GM23338 (cell line): ENCODE results near the gene ZCCHC10. TPM values are rescaled to one million over a fixed set of nuclear protein-coding genes. Genes with fewer than 3 reads are reported as not detected.

Experiments used
- ATAC-seq: fragments of 200-7000 bp; cut with Tn5 transposase; 3 replicates; pipeline ENCODE4 v1.9.1; 2020
- DNase-seq: peaks from one replicate; pipeline ENCODE4 v3.0.0-alpha.2; 2015; ENCODE audit warnings: low spot score
- H2AFZ ChIP-seq: fragments of 200-600 bp; sonication (generic); 2 replicates; pipeline ENCODE4 v1.8.0; 2016; ENCODE audit warnings: antibody characterized with exemption, mild to moderate bottlenecking, moderate library complexity
- H3F3A ChIP-seq: fragments of 200-600 bp; sonication (generic); replicated peaks from 2 replicates; pipeline ENCODE4 v1.8.0; 2017; ENCODE audit warnings: antibody characterized with exemption, mixed run types, low read depth
- H3K27ac ChIP-seq: fragments of 200-600 bp; sonication (generic); 2 replicates; pipeline ENCODE4 v1.6.1; 2016; ENCODE audit warnings: low read depth
- H3K27me3 ChIP-seq: fragments of 200-600 bp; sonication (generic); 2 replicates; pipeline ENCODE4 v1.8.0; 2016; ENCODE audit warnings: mild to moderate bottlenecking, mixed run types, moderate library complexity; ENCODE audit not compliant: insufficient read depth
- H3K36me3 ChIP-seq: fragments of 200-600 bp; sonication (generic); 2 replicates; pipeline ENCODE4 v1.8.0; 2016; ENCODE audit warnings: mild to moderate bottlenecking; ENCODE audit not compliant: insufficient read depth
- H3K4me1 ChIP-seq: fragments of 200-600 bp; sonication (generic); 2 replicates; pipeline ENCODE4 v1.8.0; 2016; ENCODE audit warnings: mild to moderate bottlenecking, moderate library complexity; ENCODE audit not compliant: insufficient read depth
- H3K4me2 ChIP-seq: fragments of 200-600 bp; sonication (generic); 2 replicates; pipeline ENCODE4 v1.7.1; 2017; ENCODE audit warnings: mixed run types
- H3K4me3 ChIP-seq: fragments of 200-600 bp; sonication (generic); 2 replicates; pipeline ENCODE4 v1.6.1; 2016; ENCODE audit warnings: mixed run types
- H3K79me2 ChIP-seq: fragments of 200-600 bp; sonication (generic); replicated peaks from 2 replicates; pipeline ENCODE4 v1.8.0; 2017; ENCODE audit warnings: mild to moderate bottlenecking; ENCODE audit not compliant: insufficient read depth
- H3K9me2 ChIP-seq: fragments of 200-600 bp; sonication (generic); 2 replicates; pipeline ENCODE4 v1.8.0; 2017; ENCODE audit not compliant: insufficient read depth
- H4K20me1 ChIP-seq: fragments of 200-600 bp; sonication (generic); replicated peaks from 2 replicates; pipeline ENCODE4 v1.8.0; 2017; ENCODE audit warnings: mild to moderate bottlenecking; ENCODE audit not compliant: insufficient read depth
- H3K27ac Mint-ChIP-seq: 2 replicates; pipeline ENCODE4 v1.8.0; 2020; ENCODE audit warnings: inconsistent platforms, mild to moderate bottlenecking, moderate library complexity, mixed read lengths
- H3K27me3 Mint-ChIP-seq: 3 replicates; pipeline ENCODE4 v1.8.0; 2022; ENCODE audit warnings: low read depth, mild to moderate bottlenecking, moderate library complexity, mixed read lengths, inconsistent platforms; ENCODE audit not compliant: insufficient read depth, poor library complexity
- H3K36me3 Mint-ChIP-seq: 3 replicates; pipeline ENCODE4 v1.8.0; 2021; ENCODE audit warnings: low read depth, mild to moderate bottlenecking, inconsistent platforms, moderate library complexity, mixed read lengths
- H3K4me1 Mint-ChIP-seq: 3 replicates; pipeline ENCODE4 v1.8.0; 2020; ENCODE audit warnings: mild to moderate bottlenecking, inconsistent platforms, mixed read lengths
- H3K4me3 Mint-ChIP-seq: 3 replicates; pipeline ENCODE4 v1.8.0; 2021; ENCODE audit warnings: moderate library complexity, mild to moderate bottlenecking, inconsistent platforms, mixed read lengths
- H3K9me3 Mint-ChIP-seq: 3 replicates; pipeline ENCODE4 v1.8.0; 2020; ENCODE audit warnings: moderate library complexity, mild to moderate bottlenecking, inconsistent platforms, mixed read lengths
- CREB1 ChIP-seq: fragments of 250-450 bp; sonication (Bioruptor Pico); IDR thresholded peaks from 2 replicates; pipeline ENCODE4 v1.5.0; 2020; ENCODE audit warnings: low read depth, mild to moderate bottlenecking, moderate library complexity
- CTCF ChIP-seq, 2 experiments: fragments of 200-600 bp in 1 of 2; sonication (generic) in 1 of 2; conservative IDR thresholded peaks; 2 replicates each; pipeline versions ENCODE4 v1.5.1 to v1.6.1; 2016 to 2017; ENCODE audit warnings: antibody characterized with exemption in 2 of 2, low read depth in 2 of 2, mild to moderate bottlenecking in 2 of 2, moderate library complexity in 1 of 2
- EZH2 ChIP-seq: fragments of 200-600 bp; sonication (generic); IDR thresholded peaks from one replicate; pipeline ENCODE4 v1.8.0; 2017; ENCODE audit warnings: antibody characterized with exemption, mild to moderate bottlenecking, low read depth; ENCODE audit not compliant: unreplicated experiment
- EZH2phosphoT487 ChIP-seq: fragments of 200-600 bp; sonication (generic); IDR thresholded peaks from one replicate; pipeline ENCODE4 v1.8.1; 2018; ENCODE audit warnings: antibody characterized with exemption; ENCODE audit not compliant: unreplicated experiment
- JUNB ChIP-seq: IDR thresholded peaks from one replicate; pipeline ENCODE4 v1.6.1; 2016; ENCODE audit warnings: antibody characterized with exemption; ENCODE audit not compliant: unreplicated experiment
- NANOG ChIP-seq: IDR thresholded peaks from 2 replicates; pipeline ENCODE4 v1.6.1; 2016; ENCODE audit warnings: antibody characterized with exemption, borderline replicate concordance
- POLR2AphosphoS5 ChIP-seq: IDR thresholded peaks from 2 replicates; pipeline ENCODE4 v1.6.1; 2016; ENCODE audit warnings: antibody characterized with exemption, low read depth
- STAT1 ChIP-seq: IDR thresholded peaks from one replicate; pipeline ENCODE4 v1.6.1; 2016; ENCODE audit warnings: antibody characterized with exemption; ENCODE audit not compliant: unreplicated experiment
- ZNF114 ChIP-seq: fragments of 250-450 bp; sonication (Bioruptor Pico); IDR thresholded peaks from 2 replicates; pipeline ENCODE4 v1.5.0; 2020; ENCODE audit warnings: mild to moderate bottlenecking, moderate library complexity
- ZNF331 ChIP-seq: fragments of 250-450 bp; sonication (Bioruptor Pico); IDR thresholded peaks from 2 replicates; pipeline ENCODE4 v1.5.0; 2020; ENCODE audit warnings: low read depth, mild to moderate bottlenecking, moderate library complexity
- ZNF462 ChIP-seq: fragments of 250-450 bp; sonication (Bioruptor Pico); IDR thresholded peaks from 2 replicates; pipeline ENCODE4 v1.5.0; 2020; ENCODE audit warnings: mild to moderate bottlenecking, moderate library complexity
- polyA plus RNA-seq: library from polyadenylated mRNA; unstranded; fragments of >200 nt; fragmentation: Nextera tagmentation; extraction: Ambion mirVana; gene quantifications from 2 replicates; pipeline ENCODE4 v1.2.1, GENCODE V29; 2016
- total RNA-seq: library from RNA; depleted of rRNA; stranded (reverse); fragments of >200 nt; shearing (Covaris generic); gene quantifications from 2 replicates; pipeline ENCODE4 v1.2.3, GENCODE V29; 2014
- TF ChIP-seq, protein P1 (sequence below): IDR thresholded peaks from 2 replicates; pipeline ENCODE4 v1.6.1; 2016; ENCODE audit warnings: antibody characterized with exemption
- TF ChIP-seq, protein P2 (sequence below): IDR thresholded peaks from one replicate; pipeline ENCODE4 v1.6.1; 2018; ENCODE audit warnings: antibody characterized with exemption; ENCODE audit not compliant: unreplicated experiment

ZCCHC10 gene
- total and polyA plus RNA-seq, 2 experiments from 2014 or later, result 25.3 to 90.1 TPM

GRCh38 chr5:133053448-133053847 lies 27.1 kb upstream of the ZCCHC10 start:
- Mint-ChIP-seq H3K4me1 (peaks cover 46% of the 10 kb centered on the region), H3K4me3 (peak overlapping the region; percentile 94), H3K36me3 (peaks cover 29% of the 10 kb centered on the region), H3K27ac (peak overlapping the region; percentile 100), H3K27me3 (peaks cover 9% of the 10 kb centered on the region), H3K9me3 (no peaks in the 10 kb centered on the region)
- Histone ChIP-seq H2AFZ (no peak overlapping the region), H3K36me3 (no peaks in the 10 kb centered on the region), H3K27me3 (no peaks in the 10 kb centered on the region), H3K4me3 (peak overlapping the region; percentile 72), H3K79me2 (peaks cover 66% of the 10 kb centered on the region), H4K20me1 (peaks cover 56% of the 10 kb centered on the region), H3K9me2 (no peaks in the 10 kb centered on the region), H3F3A (peaks cover 7% of the 10 kb centered on the region; the same call in 1 of the 2 replicates), H3K4me1 (peaks cover 34% of the 10 kb centered on the region), H3K27ac (peak overlapping the region; percentile 100), H3K4me2 (peak overlapping the region; percentile 88)
- no peak for DNase-seq
- TF ChIP-seq POLR2AphosphoS5 (no peak), STAT1 (no peak), ZNF114 (no peak), CREB1 (CRISPR knock-in tag) (no peak), EZH2phosphoT487 (no peak), ZNF331 (CRISPR knock-in tag) (no peak), EZH2 (no peak), JUNB (no peak), ZNF462 (CRISPR knock-in tag) (no peak), CTCF (conservative IDR thresholded peaks at IDR 0.05; ENCODE audit: low read depth in 2 of 2) (no peak), NANOG (no peak)
- TF ChIP-seq, protein P1, sequence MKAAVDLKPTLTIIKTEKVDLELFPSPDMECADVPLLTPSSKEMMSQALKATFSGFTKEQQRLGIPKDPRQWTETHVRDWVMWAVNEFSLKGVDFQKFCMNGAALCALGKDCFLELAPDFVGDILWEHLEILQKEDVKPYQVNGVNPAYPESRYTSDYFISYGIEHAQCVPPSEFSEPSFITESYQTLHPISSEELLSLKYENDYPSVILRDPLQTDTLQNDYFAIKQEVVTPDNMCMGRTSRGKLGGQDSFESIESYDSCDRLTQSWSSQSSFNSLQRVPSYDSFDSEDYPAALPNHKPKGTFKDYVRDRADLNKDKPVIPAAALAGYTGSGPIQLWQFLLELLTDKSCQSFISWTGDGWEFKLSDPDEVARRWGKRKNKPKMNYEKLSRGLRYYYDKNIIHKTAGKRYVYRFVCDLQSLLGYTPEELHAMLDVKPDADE, result no peak
- TF ChIP-seq, protein P2, sequence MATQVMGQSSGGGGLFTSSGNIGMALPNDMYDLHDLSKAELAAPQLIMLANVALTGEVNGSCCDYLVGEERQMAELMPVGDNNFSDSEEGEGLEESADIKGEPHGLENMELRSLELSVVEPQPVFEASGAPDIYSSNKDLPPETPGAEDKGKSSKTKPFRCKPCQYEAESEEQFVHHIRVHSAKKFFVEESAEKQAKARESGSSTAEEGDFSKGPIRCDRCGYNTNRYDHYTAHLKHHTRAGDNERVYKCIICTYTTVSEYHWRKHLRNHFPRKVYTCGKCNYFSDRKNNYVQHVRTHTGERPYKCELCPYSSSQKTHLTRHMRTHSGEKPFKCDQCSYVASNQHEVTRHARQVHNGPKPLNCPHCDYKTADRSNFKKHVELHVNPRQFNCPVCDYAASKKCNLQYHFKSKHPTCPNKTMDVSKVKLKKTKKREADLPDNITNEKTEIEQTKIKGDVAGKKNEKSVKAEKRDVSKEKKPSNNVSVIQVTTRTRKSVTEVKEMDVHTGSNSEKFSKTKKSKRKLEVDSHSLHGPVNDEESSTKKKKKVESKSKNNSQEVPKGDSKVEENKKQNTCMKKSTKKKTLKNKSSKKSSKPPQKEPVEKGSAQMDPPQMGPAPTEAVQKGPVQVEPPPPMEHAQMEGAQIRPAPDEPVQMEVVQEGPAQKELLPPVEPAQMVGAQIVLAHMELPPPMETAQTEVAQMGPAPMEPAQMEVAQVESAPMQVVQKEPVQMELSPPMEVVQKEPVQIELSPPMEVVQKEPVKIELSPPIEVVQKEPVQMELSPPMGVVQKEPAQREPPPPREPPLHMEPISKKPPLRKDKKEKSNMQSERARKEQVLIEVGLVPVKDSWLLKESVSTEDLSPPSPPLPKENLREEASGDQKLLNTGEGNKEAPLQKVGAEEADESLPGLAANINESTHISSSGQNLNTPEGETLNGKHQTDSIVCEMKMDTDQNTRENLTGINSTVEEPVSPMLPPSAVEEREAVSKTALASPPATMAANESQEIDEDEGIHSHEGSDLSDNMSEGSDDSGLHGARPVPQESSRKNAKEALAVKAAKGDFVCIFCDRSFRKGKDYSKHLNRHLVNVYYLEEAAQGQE, result no peak
- ATAC-seq, result no peak
